ENCODE measurements around the gene BRD4.

DNA sequence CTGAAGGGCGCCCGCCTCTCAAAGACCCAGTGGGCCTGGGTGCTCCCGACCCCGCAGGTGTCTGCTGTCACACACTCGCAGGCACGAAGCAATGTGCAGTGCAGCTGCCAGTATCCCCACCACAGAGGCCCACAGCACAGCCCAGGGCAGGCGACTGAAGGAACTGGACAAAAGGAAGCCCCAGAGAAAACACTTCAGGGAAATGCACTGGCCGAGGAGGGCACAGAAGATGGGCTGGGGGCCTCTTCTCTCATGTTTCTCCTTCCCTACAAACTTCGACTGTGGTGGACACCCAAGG is 37.2 kb upstream of the BRD4 start:
- TF ChIP-seq POLR2A (IDR thresholded peaks at IDR 0.05) (no peak), POLR2AphosphoS5 (IDR thresholded peaks at IDR 0.05) (no peak)
- TF ChIP-seq, protein P1, sequence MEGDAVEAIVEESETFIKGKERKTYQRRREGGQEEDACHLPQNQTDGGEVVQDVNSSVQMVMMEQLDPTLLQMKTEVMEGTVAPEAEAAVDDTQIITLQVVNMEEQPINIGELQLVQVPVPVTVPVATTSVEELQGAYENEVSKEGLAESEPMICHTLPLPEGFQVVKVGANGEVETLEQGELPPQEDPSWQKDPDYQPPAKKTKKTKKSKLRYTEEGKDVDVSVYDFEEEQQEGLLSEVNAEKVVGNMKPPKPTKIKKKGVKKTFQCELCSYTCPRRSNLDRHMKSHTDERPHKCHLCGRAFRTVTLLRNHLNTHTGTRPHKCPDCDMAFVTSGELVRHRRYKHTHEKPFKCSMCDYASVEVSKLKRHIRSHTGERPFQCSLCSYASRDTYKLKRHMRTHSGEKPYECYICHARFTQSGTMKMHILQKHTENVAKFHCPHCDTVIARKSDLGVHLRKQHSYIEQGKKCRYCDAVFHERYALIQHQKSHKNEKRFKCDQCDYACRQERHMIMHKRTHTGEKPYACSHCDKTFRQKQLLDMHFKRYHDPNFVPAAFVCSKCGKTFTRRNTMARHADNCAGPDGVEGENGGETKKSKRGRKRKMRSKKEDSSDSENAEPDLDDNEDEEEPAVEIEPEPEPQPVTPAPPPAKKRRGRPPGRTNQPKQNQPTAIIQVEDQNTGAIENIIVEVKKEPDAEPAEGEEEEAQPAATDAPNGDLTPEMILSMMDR (IDR thresholded peaks at IDR 0.05): no peak

All from stomach (tissue), 4 donors.